GM19351 (cell line): ENCODE results near the gene PRRT1.
"Not testable (repeated sequence)": the region's sequence is repeated elsewhere in the genome, so short reads cannot be mapped to it uniquely, and the experiment has no call there.

Experiments
- ATAC-seq: cut with Tn5 transposase; IDR thresholded peaks from one replicate; pipeline ENCODE4 v1.9.1; 2021; ENCODE audit warnings: mild to moderate bottlenecking, moderate library complexity; ENCODE audit not compliant: unreplicated experiment

Gene PRRT1

DNA sequence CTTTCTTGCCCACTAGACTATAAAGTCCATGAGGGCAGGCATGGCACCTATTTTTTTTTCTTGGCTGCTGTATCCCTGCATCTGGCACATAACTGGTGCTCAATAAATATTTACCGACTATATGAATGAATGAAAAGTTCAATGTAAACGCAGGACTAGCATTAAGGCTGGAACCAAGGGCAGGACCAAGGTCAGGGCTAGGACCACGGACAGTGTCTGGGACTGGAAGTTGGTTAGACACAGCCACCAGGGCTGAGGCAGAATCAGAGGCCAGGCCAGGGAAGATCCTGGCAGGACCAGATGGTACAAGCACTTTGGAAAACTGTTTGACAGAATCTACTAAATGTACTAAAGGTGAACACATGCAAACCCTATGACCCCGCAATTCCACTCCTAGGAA, 46.3 kb downstream of the PRRT1 start:
- no peak for ATAC-seq

DNA sequence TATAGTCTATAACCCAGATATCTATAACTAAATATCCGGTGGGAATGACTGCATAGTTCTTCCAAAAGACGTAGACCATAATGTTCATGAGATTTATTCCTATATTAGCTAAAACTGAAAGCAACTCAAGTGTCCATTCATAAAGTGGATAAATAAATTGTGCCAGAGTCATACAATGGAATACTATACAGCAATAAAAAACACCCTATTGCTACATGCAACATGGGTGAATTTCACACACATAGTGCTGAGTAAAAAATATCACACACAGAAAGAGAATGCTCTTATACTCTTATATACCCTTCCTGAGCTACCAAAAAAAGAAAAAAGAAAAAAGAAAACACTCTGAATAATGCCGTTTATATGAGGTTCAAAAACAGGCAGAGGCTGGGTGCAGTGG, 49.5 kb downstream of the PRRT1 start:
- ATAC-seq = no peak

DNA sequence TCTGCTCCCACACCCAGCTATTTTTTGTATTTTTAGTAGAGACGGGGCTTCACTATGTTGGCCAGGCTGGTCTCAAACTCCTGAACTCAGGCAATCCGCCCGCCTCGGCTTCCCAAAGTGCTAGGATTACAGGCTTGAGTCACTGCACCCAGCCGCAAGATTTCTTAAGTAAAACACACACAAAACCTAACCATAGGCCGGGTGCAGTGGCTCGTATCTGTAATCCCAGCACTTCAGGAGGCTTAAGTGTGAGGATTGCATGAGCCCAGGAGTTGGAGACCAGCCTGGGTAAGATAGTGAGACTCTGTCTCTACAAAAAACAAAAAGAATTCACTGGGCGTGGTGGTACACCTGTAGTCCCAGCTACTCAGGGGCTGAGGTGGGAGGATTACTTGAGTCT, 51.5 kb downstream of the PRRT1 start:
- not testable (repeated sequence) for ATAC-seq
